H1 (cell line): Measurements from ENCODE around the gene COL26A1. TPM values are rescaled to one million over a fixed set of nuclear protein-coding genes. Genes with fewer than 3 reads are reported as not detected.

Experiments used
- CTCF ChIA-PET: fragments of 300-600 bp; sonication (Branson Sonifier 250); formaldehyde crosslinking; loops from one replicate; lab custom pipeline; 2021; ENCODE audit not compliant: partially characterized antibody; lab: Charles Lee
- POLR2A ChIA-PET: fragments of 300-600 bp; sonication (Branson Sonifier 250); formaldehyde crosslinking; loops from one replicate; lab custom pipeline; 2021; ENCODE audit warnings: inconsistent platforms; ENCODE audit not compliant: partially characterized antibody; lab: Charles Lee
- DNase-seq, 2 experiments: peaks; one replicate each; pipeline versions ENCODE4 v3.0.0 to v3.0.0-alpha.2; 2010 to 2022; ENCODE audit warnings: low spot score in 2 of 2, low read depth in 1 of 2, mixed read lengths in 1 of 2
- FAIRE-seq: peaks from 2 replicates; lab custom pipeline; 2011; peaks lifted over from hg19 to GRCh38; lab: Jason Lieb, UNC
- H2AFZ ChIP-seq: 2 replicates; pipeline ENCODE4 v1.8.1; 2012; ENCODE audit warnings: low read length, inconsistent platforms
- H2AK5ac ChIP-seq: 2 replicates; pipeline ENCODE4 v1.6.1; 2013; ENCODE audit warnings: low read depth, low read length
- H2BK120ac ChIP-seq: replicated peaks from 2 replicates; pipeline ENCODE3; 2013; ENCODE audit warnings: low read depth, low read length, inconsistent platforms
- H2BK12ac ChIP-seq: 2 replicates; pipeline ENCODE4 v1.6.1; 2013; ENCODE audit warnings: low read depth, low read length
- H2BK15ac ChIP-seq: 2 replicates; pipeline ENCODE4 v1.6.1; 2013; ENCODE audit warnings: low read length
- H2BK20ac ChIP-seq: 2 replicates; pipeline ENCODE4 v1.6.1; 2013; ENCODE audit warnings: low read length
- H2BK5ac ChIP-seq: 2 replicates; pipeline ENCODE4 v1.6.1; 2013; ENCODE audit warnings: low read depth, low read length
- H3K14ac ChIP-seq: 2 replicates; pipeline ENCODE4 v1.6.1; 2013; ENCODE audit warnings: inconsistent platforms; ENCODE audit not compliant: insufficient read length
- H3K18ac ChIP-seq: 2 replicates; pipeline ENCODE4 v1.6.1; 2013; ENCODE audit warnings: low read length; ENCODE audit errors: extremely low read depth
- H3K23ac ChIP-seq: 2 replicates; pipeline ENCODE4 v1.6.1; 2013; ENCODE audit warnings: inconsistent platforms; ENCODE audit not compliant: insufficient read length
- H3K23me2 ChIP-seq: 2 replicates; pipeline ENCODE4 v1.6.1; 2013; ENCODE audit warnings: low read depth, low read length
- H3K27ac ChIP-seq: 2 replicates; pipeline ENCODE4 v1.6.1; 2011; ENCODE audit warnings: low read depth, low read length, inconsistent platforms
- H3K27me3 ChIP-seq, 4 experiments: replicated peaks in 1 of 4; 1 replicate in 1 of 4; 2 replicates in 3 of 4; pipeline versions ENCODE4 v1.6.1 to v1.8.1; 2011 to 2013; ENCODE audit warnings: low read length in 3 of 4, mild to moderate bottlenecking in 3 of 4, inconsistent platforms in 2 of 4, mixed read lengths in 2 of 4, moderate library complexity in 1 of 4; ENCODE audit not compliant: control insufficient read depth in 3 of 4, insufficient read depth in 3 of 4; ENCODE audit errors: extremely low read depth in 1 of 4
- H3K36me3 ChIP-seq, 4 experiments: 2 replicates each; pipeline versions ENCODE4 v1.6.1 to v1.8.1; 2011 to 2013; ENCODE audit warnings: mild to moderate bottlenecking in 4 of 4, low read length in 3 of 4, moderate library complexity in 2 of 4, control low read depth in 1 of 4, inconsistent platforms in 1 of 4; ENCODE audit not compliant: insufficient read depth in 4 of 4, control insufficient read depth in 2 of 4
- H3K4ac ChIP-seq: replicated peaks from 2 replicates; pipeline ENCODE3; 2013; ENCODE audit warnings: low read length, low read depth, mixed read lengths, inconsistent platforms; ENCODE audit not compliant: insufficient read length
- H3K4me1 ChIP-seq, 4 experiments: replicated peaks in 1 of 4; 1 replicate in 1 of 4; 2 replicates in 3 of 4; pipeline versions ENCODE4 v1.6.1 to v1.8.1; 2011 to 2013; ENCODE audit warnings: low read length in 3 of 4, inconsistent platforms in 2 of 4, mixed read lengths in 1 of 4; ENCODE audit not compliant: insufficient read depth in 4 of 4, control insufficient read depth in 3 of 4
- H3K4me2 ChIP-seq, 2 experiments: 2 replicates each; pipeline versions ENCODE4 v1.6.1 to v1.8.1; 2011 to 2013; ENCODE audit warnings: low read depth in 2 of 2, low read length in 2 of 2, control low read depth in 1 of 2, inconsistent platforms in 1 of 2, mild to moderate bottlenecking in 1 of 2; ENCODE audit not compliant: insufficient read depth in 1 of 2
- H3K4me3 ChIP-seq, 4 experiments: fragments of 200-600, 300-600 bp in 1 of 4; sonication (generic), shearing (Covaris generic), sonication (Bioruptor Twin) in 1 of 4; 2 replicates each; pipeline versions ENCODE4 v1.5.1 to v1.8.1; 2011 to 2016; ENCODE audit warnings: low read length in 4 of 4, low read depth in 3 of 4, control low read depth in 2 of 4, inconsistent platforms in 2 of 4, mild to moderate bottlenecking in 2 of 4, mixed read lengths in 1 of 4, moderate library complexity in 1 of 4; ENCODE audit not compliant: insufficient read depth in 2 of 4; ENCODE audit errors: extremely low read depth in 1 of 4
- H3K56ac ChIP-seq: replicated peaks from 2 replicates; pipeline ENCODE3; 2013; ENCODE audit warnings: low read depth, mild to moderate bottlenecking, mixed read lengths, low read length, inconsistent platforms; ENCODE audit not compliant: insufficient read length
- H3K79me1 ChIP-seq: 2 replicates; pipeline ENCODE4 v1.6.1; 2013; ENCODE audit warnings: low read depth, low read length, control low read depth
- H3K79me2 ChIP-seq, 2 experiments: 2 replicates each; pipeline versions ENCODE4 v1.6.1 to v1.8.1; 2012 to 2013; ENCODE audit warnings: low read length in 2 of 2, mild to moderate bottlenecking in 2 of 2, inconsistent platforms in 1 of 2; ENCODE audit not compliant: insufficient read depth in 2 of 2, control insufficient read depth in 1 of 2
- H3K9ac ChIP-seq, 4 experiments: replicated peaks in 1 of 4; 1 replicate in 1 of 4; 2 replicates in 3 of 4; pipeline versions ENCODE4 v1.6.1 to v1.8.1; 2011 to 2013; ENCODE audit warnings: low read depth in 3 of 4, low read length in 3 of 4, control low read depth in 2 of 4, mild to moderate bottlenecking in 2 of 4, moderate library complexity in 2 of 4, inconsistent platforms in 1 of 4; ENCODE audit errors: extremely low read depth in 1 of 4
- H3K9me3 ChIP-seq, 2 experiments: 2 replicates each; pipeline versions ENCODE4 v1.6.1 to v1.8.1; 2012 to 2013; ENCODE audit warnings: mild to moderate bottlenecking in 2 of 2, moderate library complexity in 2 of 2, control low read depth in 1 of 2, inconsistent platforms in 1 of 2, low read depth in 1 of 2, low read length in 1 of 2, mixed read lengths in 1 of 2; ENCODE audit not compliant: insufficient read depth in 2 of 2
- H4K20me1 ChIP-seq, 2 experiments: replicated peaks in 1 of 2; 2 replicates each; pipeline versions ENCODE3 to v1.8.1; 2011 to 2013; ENCODE audit warnings: inconsistent platforms in 2 of 2, low read length in 2 of 2, mild to moderate bottlenecking in 1 of 2; ENCODE audit not compliant: insufficient read depth in 2 of 2, control insufficient read depth in 1 of 2
- H4K5ac ChIP-seq: 2 replicates; pipeline ENCODE4 v1.6.1; 2013; ENCODE audit warnings: low read length, low read depth, mixed read lengths, inconsistent platforms; ENCODE audit not compliant: insufficient read length
- H4K8ac ChIP-seq: 2 replicates; pipeline ENCODE4 v1.8.0; 2013; ENCODE audit warnings: mild to moderate bottlenecking, moderate library complexity, low read length, inconsistent platforms; ENCODE audit not compliant: insufficient read depth; ENCODE audit errors: extremely low read depth
- H4K91ac ChIP-seq: replicated peaks from 2 replicates; pipeline ENCODE3; 2013; ENCODE audit warnings: low read length, mixed read lengths, inconsistent platforms; ENCODE audit not compliant: insufficient read length
- ASH2L ChIP-seq: fragments of 200-600, 300-600 bp; sonication (generic); IDR thresholded peaks from one replicate; pipeline ENCODE4 v1.7.1; 2017; ENCODE audit warnings: low read length
- ATF2 ChIP-seq: IDR thresholded peaks from 2 replicates; pipeline ENCODE4 v1.6.1; 2012; ENCODE audit warnings: low read length, inconsistent platforms
- BACH1 ChIP-seq: IDR thresholded peaks from 2 replicates; pipeline ENCODE4 v1.6.1; 2012; ENCODE audit warnings: low read length, improper control_type of control experiment
- EP300 ChIP-seq, 2 experiments: IDR thresholded peaks; 1 replicate in 1 of 2; 2 replicates in 1 of 2; pipeline ENCODE4 v1.6.1; 2011 to 2012; ENCODE audit warnings: low read depth in 2 of 2, low read length in 2 of 2, mild to moderate bottlenecking in 2 of 2, borderline replicate concordance in 1 of 2, inconsistent platforms in 1 of 2, moderate library complexity in 1 of 2
- GABPA ChIP-seq: IDR thresholded peaks from 2 replicates; pipeline ENCODE4 v1.6.1; 2011; ENCODE audit warnings: mild to moderate bottlenecking, low read length, moderate library complexity, borderline replicate concordance; ENCODE audit not compliant: insufficient read depth
- KDM1A ChIP-seq: fragments of 200-600, 300-600 bp; sonication (generic); IDR thresholded peaks from 2 replicates; pipeline ENCODE4 v1.7.1; 2016; ENCODE audit warnings: mild to moderate bottlenecking, low read length, borderline replicate concordance
- MAFK ChIP-seq: IDR thresholded peaks from 2 replicates; pipeline ENCODE4 v1.6.1; 2012; ENCODE audit warnings: low read depth, mild to moderate bottlenecking, improper control_type of control experiment, low read length
- RAD21 ChIP-seq, 2 experiments: IDR thresholded peaks in 1 of 2; conservative IDR thresholded peaks in 1 of 2; 2 replicates each; pipeline ENCODE4 v1.6.1; 2011; ENCODE audit warnings: low read depth in 2 of 2, low read length in 2 of 2, improper control_type of control experiment in 1 of 2, inconsistent platforms in 1 of 2, mild to moderate bottlenecking in 1 of 2, moderate library complexity in 1 of 2
- SIX5 ChIP-seq: IDR thresholded peaks from 2 replicates; pipeline ENCODE4 v1.6.1; 2011; ENCODE audit warnings: mild to moderate bottlenecking, low read depth, low read length
- polyA plus RNA-seq, 7 experiments: library from polyadenylated mRNA; depleted of rRNA in 3 of 7; stranded (reverse) in 5 of 7; unstranded in 2 of 7; fragments of >200 nt in 5 of 7; fragments of 200-250 nt in 2 of 7; gene quantifications; 1 replicate in 5 of 7; 2 replicates in 1 of 7; 4 replicates in 1 of 7; pipeline versions ENCODE4 v1.2.1 to v1.2.3, GENCODE V29; 2011 to 2013; ENCODE audit warnings: missing spikeins in 2 of 7, mixed read lengths in 2 of 7
- total RNA-seq: library from RNA; stranded (reverse); fragmentation: NEBNext Ultra II Directional; extraction: Animal tissue kit (Norgen Biotek cat#: 25700); gene quantifications from 2 replicates; pipeline ENCODE4 v1.2.1, GENCODE V29; 2021
- TF ChIP-seq, protein P1 (sequence below): IDR thresholded peaks from 2 replicates; pipeline ENCODE4 v1.6.1; 2011; ENCODE audit warnings: low read length, improper control_type of control experiment

Gene COL26A1
- total and polyA plus RNA-seq, 2 of the 8 experiments (the other 6 are each of a cell fraction or from before 2014, with no cell fraction given), result 51.1 to 68.8 TPM

GRCh38 chr7:101575721-101576120, 213.0 kb downstream of the COL26A1 start:
- H2AK5ac ChIP-seq, result no peak overlapping the region
- H2BK20ac ChIP-seq, result no peak overlapping the region
- ChIA-PET POLR2A (interaction anchor here (0.6 to 2.8 kb wide), 20 partner anchors 7 to 712 kb away, joined by 3 to 19 read pairs (median 4); no protein-coding TSS in a partner anchor), CTCF (no interaction called here)
- no peak overlapping the region for H2BK120ac ChIP-seq
- H3K27me3 ChIP-seq, result no peaks in the 10 kb centered on the region
- H3K4me3 ChIP-seq, result peak overlapping the region in 1 of 4 experiments; percentile 39; a peak in 1 of 8 replicates
- H3K9me3 ChIP-seq, result peaks cover 10 to 23% of the 10 kb centered on the region in 2 experiments
- no peak for DNase-seq
- no peak overlapping the region for H4K5ac ChIP-seq
- no peaks in the 10 kb centered on the region for H3K23me2 ChIP-seq
- no peak overlapping the region for H2AFZ ChIP-seq
- no peak overlapping the region for H3K27ac ChIP-seq
- no peaks in the 10 kb centered on the region for H3K79me1 ChIP-seq
- no peaks in the 10 kb centered on the region for H4K20me1 ChIP-seq
- no peak overlapping the region for H3K4ac ChIP-seq
- H2BK15ac ChIP-seq, result no peak overlapping the region
- H4K8ac ChIP-seq, result no peak overlapping the region
- H3K36me3 ChIP-seq, result no peaks in the 10 kb centered on the region; a peak in 1 of 8 replicates
- peaks cover 0 to 4% (median 1%) of the 10 kb centered on the region in 4 experiments; a peak in 3 of 7 replicates for H3K4me1 ChIP-seq
- no peak overlapping the region for H2BK12ac ChIP-seq
- no peak overlapping the region for H3K56ac ChIP-seq
- H3K9ac ChIP-seq, result no peak overlapping the region
- no peak for FAIRE-seq
- H3K79me2 ChIP-seq, result no peaks in the 10 kb centered on the region
- no peak overlapping the region for H3K14ac ChIP-seq
- H3K4me2 ChIP-seq, result peak overlapping the region in 1 of 2 experiments; percentile 35; a peak in 1 of 4 replicates
- H2BK5ac ChIP-seq, result no peak overlapping the region
- no peak overlapping the region for H4K91ac ChIP-seq
- H3K18ac ChIP-seq, result no peak overlapping the region
- H3K23ac ChIP-seq, result no peak overlapping the region
- TF ChIP-seq SIX5 (no peak), MAFK (no peak), ASH2L (no peak), ATF2 (no peak), RAD21 (IDR thresholded peaks at IDR 0.05 in 1 of 2, conservative IDR thresholded peaks at IDR 0.05 in 1 of 2; ENCODE audit: low read depth in 2 of 2, low read length in 2 of 2) (no peak), GABPA (no peak), BACH1 (no peak), KDM1A (no peak), EP300 (IDR thresholded peaks at IDR 0.05; ENCODE audit: borderline replicate concordance in 1 of 2, low read depth in 2 of 2, low read length in 2 of 2) (no peak)
- TF ChIP-seq, protein P1, sequence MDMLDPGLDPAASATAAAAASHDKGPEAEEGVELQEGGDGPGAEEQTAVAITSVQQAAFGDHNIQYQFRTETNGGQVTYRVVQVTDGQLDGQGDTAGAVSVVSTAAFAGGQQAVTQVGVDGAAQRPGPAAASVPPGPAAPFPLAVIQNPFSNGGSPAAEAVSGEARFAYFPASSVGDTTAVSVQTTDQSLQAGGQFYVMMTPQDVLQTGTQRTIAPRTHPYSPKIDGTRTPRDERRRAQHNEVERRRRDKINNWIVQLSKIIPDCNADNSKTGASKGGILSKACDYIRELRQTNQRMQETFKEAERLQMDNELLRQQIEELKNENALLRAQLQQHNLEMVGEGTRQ, result no peak
